ENCODE results near the gene TDP2. TPM values are rescaled to one million over a fixed set of nuclear protein-coding genes. Genes with fewer than 3 reads are reported as not detected.
"Not testable (repeated sequence)": the region's sequence is repeated elsewhere in the genome, so short reads cannot be mapped to it uniquely, and the experiment has no call there.

The TDP2 gene
- total and polyA plus RNA-seq, 2 donors (not counting 1 experiment from before 2014, with no cell fraction given): 19.4 to 63.5 TPM

DNA sequence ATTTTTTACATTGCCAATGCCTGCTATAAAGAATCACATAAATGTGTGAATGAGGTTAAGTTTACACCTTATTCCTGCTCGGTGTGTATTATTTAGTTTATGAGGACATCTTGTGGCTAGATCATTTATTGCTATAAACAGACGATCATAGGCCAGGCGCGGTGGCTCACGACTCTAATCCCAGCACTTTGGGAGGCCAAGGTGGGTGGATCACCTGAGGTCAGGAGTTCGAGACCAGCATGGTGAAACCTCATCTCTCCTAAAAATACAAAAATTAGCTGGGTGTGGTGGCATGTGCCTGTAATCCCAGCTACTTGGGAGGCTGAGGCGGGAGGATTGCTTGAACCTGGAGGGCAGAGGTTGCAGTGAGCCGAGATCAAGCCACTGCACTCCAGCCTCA is 28.9 kb upstream of the TDP2 start:
- H3K9me3 ChIP-seq (ENCODE audit: control extremely low read depth in 1 of 3, control insufficient read depth in 2 of 3, insufficient read depth in 1 of 3, low read length in 2 of 3); POLR2A ChIA-PET; H4K20me1 ChIP-seq (ENCODE audit: control insufficient read depth, insufficient read depth, low read length, poor library complexity, severe bottlenecking); H3K27me3 ChIP-seq (replicated peaks in 1 of 4; ENCODE audit: control extremely low read depth in 1 of 4, control insufficient read depth in 3 of 4, insufficient read depth in 4 of 4, low read length in 3 of 4); H3K9me3 Mint-ChIP-seq (ENCODE audit: insufficient read depth); H3K27me3 Mint-ChIP-seq; H3K4me3 ChIP-seq (ENCODE audit: control extremely low read depth in 1 of 5, extremely low read depth in 1 of 5, insufficient read depth in 1 of 5, low read depth in 2 of 5, low read length in 4 of 5); H3K79me2 ChIP-seq (ENCODE audit: control insufficient read depth, insufficient read depth, low read length); H3K4me2 ChIP-seq (replicated peaks; ENCODE audit: low read depth, low read length, poor library complexity, severe bottlenecking); H3K27ac Mint-ChIP-seq; H3K9ac ChIP-seq (ENCODE audit: low read length); H3K4me1 ChIP-seq (ENCODE audit: control insufficient read depth in 2 of 2, insufficient read depth in 2 of 2, low read length in 2 of 2); H3K4me3 Mint-ChIP-seq; H3K36me3 ChIP-seq (replicated peaks in 1 of 2; ENCODE audit: control extremely low read depth in 1 of 2, control insufficient read depth in 1 of 2, extremely low read depth in 1 of 2, insufficient read depth in 2 of 2, low read length in 1 of 2); H3K27ac ChIP-seq (ENCODE audit: low read length in 2 of 2); H3K4me1 Mint-ChIP-seq; H2AFZ ChIP-seq (ENCODE audit: insufficient read depth, low read depth, low read length, poor library complexity, severe bottlenecking): not testable (repeated sequence)
- DNase-seq (peak; percentile 69), ATAC-seq (ENCODE audit: low read depth) (peak; percentile 90)
- TF ChIP-seq CTCF (IDR thresholded peaks at IDR 0.05): peak; percentile 68
- intact Hi-C loops (cut with micrococcal nuclease): loop anchor here (1.0 to 10.0 kb wide), 5 partner anchors 29 to 200 kb away; partner anchors contain the start of genes ACOT13, KIAA0319 and TDP2
- CTCF ChIA-PET: interaction anchor here (1.0 to 8.8 kb wide), 4 partner anchors 13 to 201 kb away, joined by 4 to 156 read pairs (median 4); partner anchors contain the start of gene ALDH5A1
- 100% methylated on average over 2 of the region's 8 CpGs for WGBS (ENCODE audit: insufficient coverage)

DNA sequence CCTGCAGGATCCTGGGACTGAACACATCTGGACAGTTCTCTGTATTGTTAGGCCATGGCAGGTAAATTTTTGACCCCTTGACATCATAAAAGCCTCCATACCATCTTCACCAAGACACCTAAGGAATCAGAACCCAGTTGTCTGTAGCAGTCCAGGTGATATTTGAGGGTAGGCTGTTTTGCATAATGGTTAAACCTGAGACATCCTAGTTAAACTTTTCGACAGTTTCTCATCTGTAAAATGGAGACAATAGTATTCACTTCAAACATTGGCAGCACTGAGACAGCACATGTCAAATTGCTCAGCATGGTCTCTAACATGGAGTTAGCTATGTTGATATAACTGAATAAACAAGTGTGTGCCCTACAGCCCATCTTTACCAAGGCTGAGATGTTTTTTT is 27.5 kb upstream of the TDP2 start:
- Histone ChIP-seq H3K4me1 (ENCODE audit: control insufficient read depth in 2 of 2, insufficient read depth in 2 of 2, low read length in 2 of 2) (no peaks in the 10 kb centered on the region), H3K79me2 (ENCODE audit: control insufficient read depth, insufficient read depth, low read length) (no peaks in the 10 kb centered on the region), H3K4me2 (replicated peaks; ENCODE audit: low read depth, low read length, poor library complexity, severe bottlenecking) (no peak overlapping the region), H2AFZ (ENCODE audit: insufficient read depth, low read depth, low read length, poor library complexity, severe bottlenecking) (no peak overlapping the region), H3K4me3 (ENCODE audit: control extremely low read depth in 1 of 5, extremely low read depth in 1 of 5, insufficient read depth in 1 of 5, low read depth in 2 of 5, low read length in 4 of 5) (no peak overlapping the region), H4K20me1 (ENCODE audit: control insufficient read depth, insufficient read depth, low read length, poor library complexity, severe bottlenecking) (no peaks in the 10 kb centered on the region), H3K9ac (ENCODE audit: low read length) (no peak overlapping the region), H3K9me3 (ENCODE audit: control extremely low read depth in 1 of 3, control insufficient read depth in 2 of 3, insufficient read depth in 1 of 3, low read length in 2 of 3) (no peaks in the 10 kb centered on the region), H3K36me3 (replicated peaks in 1 of 2; ENCODE audit: control extremely low read depth in 1 of 2, control insufficient read depth in 1 of 2, extremely low read depth in 1 of 2, insufficient read depth in 2 of 2, low read length in 1 of 2) (no peaks in the 10 kb centered on the region), H3K27ac (ENCODE audit: low read length in 2 of 2) (no peak overlapping the region), H3K27me3 (replicated peaks in 1 of 4; ENCODE audit: control extremely low read depth in 1 of 4, control insufficient read depth in 3 of 4, insufficient read depth in 4 of 4, low read length in 3 of 4) (no peaks in the 10 kb centered on the region)
- no peak for DNase-seq
- intact Hi-C loops (cut with micrococcal nuclease): loop anchor here (2.0 to 10.0 kb wide), 3 partner anchors 27 to 412 kb away; partner anchors contain the start of genes ACOT13, KIAA0319 and TDP2
- no peak overlapping the region for H3K4me3 Mint-ChIP-seq
- ATAC-seq (ENCODE audit: low read depth): no peak
- no peak for TF ChIP-seq CTCF (IDR thresholded peaks at IDR 0.05)
- TF ChIP-seq EZH2 (IDR thresholded peaks at IDR 0.05; ENCODE audit: borderline replicate concordance, insufficient read depth, low read depth, low read length, poor library complexity, severe bottlenecking): no peak
- no peak overlapping the region for H3K27ac Mint-ChIP-seq
- H3K9me3 Mint-ChIP-seq (ENCODE audit: insufficient read depth): no peaks in the 10 kb centered on the region
- POLR2A ChIA-PET: no interaction called here
- H3K4me1 Mint-ChIP-seq: peaks cover 2% of the 10 kb centered on the region
- no CpG with 5 or more reads among the region's 1 CpG for WGBS (ENCODE audit: insufficient coverage)
- CTCF ChIA-PET: interaction anchor here (0.6 to 8.8 kb wide), 8 partner anchors 9 to 412 kb away, joined by 3 to 156 read pairs (median 3); no protein-coding TSS in a partner anchor
- H3K27me3 Mint-ChIP-seq: no peaks in the 10 kb centered on the region

Data from B cell (primary cell).